GM12872 (cell line): ENCODE results near the gene IGFBP4.

Source experiments
- TF ChIP-seq, protein P1 (sequence below): IDR thresholded peaks from 3 replicates; pipeline ENCODE4 v1.5.1; 2011; ENCODE audit warnings: low read depth, mild to moderate bottlenecking, low read length, moderate library complexity; ENCODE audit not compliant: insufficient read depth

The IGFBP4 gene

DNA sequence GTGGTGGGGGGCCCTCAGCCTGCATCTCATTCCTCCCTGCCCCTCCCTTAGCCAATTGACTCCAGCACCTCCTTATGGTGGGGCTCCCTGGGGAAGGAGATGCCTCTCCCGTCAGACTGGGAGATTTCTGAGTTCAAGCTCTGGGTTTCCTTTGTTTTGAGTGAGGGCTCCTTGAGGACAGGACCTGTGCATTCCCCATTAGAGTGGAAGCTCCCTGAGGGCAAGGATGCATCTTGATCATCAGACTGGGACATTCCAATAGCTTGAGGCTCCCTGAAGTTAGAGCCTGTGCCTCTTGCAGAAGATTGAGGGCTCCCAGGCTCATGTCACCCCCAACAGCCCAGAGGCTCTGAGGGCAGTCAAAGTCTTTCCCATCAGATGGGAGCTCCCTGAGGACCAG is 34.5 kb downstream of the IGFBP4 start:
- TF ChIP-seq, protein P1, sequence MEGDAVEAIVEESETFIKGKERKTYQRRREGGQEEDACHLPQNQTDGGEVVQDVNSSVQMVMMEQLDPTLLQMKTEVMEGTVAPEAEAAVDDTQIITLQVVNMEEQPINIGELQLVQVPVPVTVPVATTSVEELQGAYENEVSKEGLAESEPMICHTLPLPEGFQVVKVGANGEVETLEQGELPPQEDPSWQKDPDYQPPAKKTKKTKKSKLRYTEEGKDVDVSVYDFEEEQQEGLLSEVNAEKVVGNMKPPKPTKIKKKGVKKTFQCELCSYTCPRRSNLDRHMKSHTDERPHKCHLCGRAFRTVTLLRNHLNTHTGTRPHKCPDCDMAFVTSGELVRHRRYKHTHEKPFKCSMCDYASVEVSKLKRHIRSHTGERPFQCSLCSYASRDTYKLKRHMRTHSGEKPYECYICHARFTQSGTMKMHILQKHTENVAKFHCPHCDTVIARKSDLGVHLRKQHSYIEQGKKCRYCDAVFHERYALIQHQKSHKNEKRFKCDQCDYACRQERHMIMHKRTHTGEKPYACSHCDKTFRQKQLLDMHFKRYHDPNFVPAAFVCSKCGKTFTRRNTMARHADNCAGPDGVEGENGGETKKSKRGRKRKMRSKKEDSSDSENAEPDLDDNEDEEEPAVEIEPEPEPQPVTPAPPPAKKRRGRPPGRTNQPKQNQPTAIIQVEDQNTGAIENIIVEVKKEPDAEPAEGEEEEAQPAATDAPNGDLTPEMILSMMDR, result no peak

DNA sequence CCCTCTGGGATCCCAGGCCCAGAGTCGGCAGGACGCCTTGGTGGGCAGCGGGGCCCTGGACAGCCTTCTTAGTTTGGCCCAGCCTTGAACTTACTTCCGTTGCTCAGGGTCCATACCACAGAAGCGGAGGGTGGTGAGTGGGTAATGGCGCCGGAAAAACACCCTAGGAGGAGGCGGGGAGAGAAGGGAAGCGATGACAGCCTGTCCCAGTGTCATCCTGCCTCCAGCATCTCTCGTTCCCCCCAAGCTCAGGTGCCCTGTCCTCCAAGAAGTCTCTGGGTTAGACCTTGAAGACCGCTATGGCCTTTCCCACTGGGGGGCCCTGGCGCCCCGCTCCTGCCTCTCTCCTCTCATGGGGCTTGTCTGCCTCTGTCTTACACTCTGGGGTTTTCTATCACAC is 35.2 kb downstream of the IGFBP4 start:
- TF ChIP-seq, protein P1, result no peak

DNA sequence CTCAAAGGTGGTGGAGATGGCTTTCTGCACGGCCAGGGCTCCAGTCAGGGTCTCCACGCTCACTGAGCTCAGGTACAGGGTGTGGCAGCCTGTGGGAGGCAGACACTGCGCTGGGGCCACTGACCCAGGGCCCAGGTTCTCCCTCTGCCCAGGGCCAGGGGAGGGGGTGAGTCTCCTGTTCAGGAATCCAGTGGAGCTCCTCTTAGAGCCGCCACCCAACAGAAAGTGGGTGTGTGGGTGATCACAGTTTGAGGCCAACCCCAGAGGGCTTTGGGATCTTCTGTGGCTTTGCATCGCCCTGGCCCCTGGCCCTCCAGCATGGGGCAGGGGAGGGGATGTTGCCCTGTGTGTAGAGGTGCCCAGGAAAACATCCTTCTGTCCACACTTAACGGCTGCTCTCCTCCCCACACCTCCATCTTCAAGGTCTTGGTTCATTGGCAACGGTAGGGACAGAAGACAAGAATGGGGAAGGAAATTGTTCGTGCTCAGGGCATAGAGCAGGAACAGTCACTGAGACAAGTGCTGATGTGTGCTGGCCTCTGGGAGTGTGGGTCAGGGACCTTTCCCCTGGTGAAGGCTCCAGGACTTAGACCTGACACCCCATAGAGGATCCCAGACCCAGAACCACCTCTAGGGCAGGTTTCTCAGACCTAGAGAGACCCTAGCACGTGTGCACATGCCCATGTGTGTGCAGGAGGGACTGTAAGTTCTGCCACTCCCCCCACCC is 36.7 kb downstream of the IGFBP4 start:
- TF ChIP-seq, protein P1, result no peak

DNA sequence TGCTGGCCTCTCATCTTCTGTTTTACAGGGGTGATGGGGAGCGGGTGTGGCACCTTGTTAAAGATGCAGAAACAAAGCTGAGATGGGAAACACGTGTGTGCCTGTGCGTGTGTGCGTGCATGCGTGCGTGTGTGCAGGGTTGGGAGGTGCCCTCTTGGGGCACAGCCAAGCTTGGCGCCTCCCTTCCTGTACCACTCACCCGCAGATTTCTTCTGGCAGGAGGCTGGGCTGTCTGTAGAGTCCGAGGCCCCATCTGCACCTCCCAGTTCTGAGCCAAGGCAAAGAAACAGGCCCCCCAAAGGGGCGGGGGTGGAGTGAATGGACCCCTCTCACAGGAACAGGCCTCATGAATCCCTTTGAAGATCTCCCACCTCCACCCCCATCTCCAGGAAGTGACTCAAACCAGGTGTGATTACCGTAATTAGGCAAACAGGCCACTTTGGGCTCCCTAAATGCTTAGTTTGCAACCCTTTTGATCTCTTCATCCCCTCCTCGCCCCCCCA is 37.3 kb downstream of the IGFBP4 start:
- TF ChIP-seq, protein P1, result no peak

DNA sequence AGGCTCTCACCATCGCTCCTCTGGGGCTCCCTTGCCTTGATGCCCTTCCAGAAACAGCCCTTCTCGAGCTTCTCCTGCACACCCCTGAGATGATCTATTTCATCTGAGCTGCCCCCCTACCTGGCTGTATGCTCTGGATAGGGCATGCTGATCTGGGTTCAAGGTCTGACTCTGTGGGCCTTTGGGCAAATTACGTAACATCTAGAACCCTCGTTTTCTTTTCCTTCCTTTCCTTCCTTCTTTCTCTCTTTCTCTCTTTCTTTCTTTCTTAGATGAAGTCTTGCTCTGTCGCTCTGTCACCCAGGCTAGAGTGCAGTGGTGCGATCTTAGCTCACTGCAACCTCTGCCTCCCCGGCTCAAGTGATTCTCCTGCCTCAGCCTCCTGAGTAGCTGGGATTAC is 37.9 kb downstream of the IGFBP4 start:
- TF ChIP-seq, protein P1, result no peak

DNA sequence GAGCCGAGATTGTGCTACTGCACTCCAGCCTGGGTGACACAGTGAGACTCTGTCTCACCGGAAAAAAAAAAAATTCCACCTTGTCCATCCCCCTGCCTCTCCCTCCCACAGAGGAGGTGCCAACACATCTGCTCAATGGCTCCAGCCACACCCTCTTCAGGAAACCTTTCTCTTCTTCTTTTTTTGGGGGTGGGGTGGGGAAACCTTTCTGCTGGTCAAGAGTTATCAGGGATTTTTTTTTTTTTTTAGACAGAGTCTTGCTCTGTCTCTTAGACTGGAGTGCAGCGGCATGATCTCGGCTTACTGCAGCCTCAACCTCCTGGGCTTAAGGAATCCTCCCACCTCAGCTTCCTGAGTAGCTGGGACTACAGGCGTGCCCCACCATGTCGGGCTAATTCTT is 39.5 kb downstream of the IGFBP4 start:
- TF ChIP-seq, protein P1, result no peak

DNA sequence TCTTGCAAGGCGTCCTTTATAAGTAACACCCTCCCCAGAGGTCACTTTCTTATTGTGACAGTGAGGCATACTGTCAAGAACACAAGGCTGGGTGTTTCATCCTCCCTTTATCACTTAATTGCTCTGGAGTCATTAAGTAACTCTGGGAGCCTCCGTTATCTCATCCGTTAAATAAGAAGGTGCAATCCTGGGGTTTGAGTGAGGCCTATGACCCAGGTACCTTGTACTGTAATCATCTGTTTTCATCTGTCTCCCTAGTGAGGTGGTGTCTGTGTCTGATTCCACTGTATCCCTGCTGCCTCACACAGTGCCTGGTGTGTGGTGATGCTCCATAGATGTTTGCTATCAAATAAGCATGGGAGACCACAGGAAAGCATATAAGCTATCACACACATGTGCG is 40.4 kb downstream of the IGFBP4 start:
- TF ChIP-seq, protein P1, result no peak
